ENCODE results near the gene ISOC2.

Gene ISOC2

DNA sequence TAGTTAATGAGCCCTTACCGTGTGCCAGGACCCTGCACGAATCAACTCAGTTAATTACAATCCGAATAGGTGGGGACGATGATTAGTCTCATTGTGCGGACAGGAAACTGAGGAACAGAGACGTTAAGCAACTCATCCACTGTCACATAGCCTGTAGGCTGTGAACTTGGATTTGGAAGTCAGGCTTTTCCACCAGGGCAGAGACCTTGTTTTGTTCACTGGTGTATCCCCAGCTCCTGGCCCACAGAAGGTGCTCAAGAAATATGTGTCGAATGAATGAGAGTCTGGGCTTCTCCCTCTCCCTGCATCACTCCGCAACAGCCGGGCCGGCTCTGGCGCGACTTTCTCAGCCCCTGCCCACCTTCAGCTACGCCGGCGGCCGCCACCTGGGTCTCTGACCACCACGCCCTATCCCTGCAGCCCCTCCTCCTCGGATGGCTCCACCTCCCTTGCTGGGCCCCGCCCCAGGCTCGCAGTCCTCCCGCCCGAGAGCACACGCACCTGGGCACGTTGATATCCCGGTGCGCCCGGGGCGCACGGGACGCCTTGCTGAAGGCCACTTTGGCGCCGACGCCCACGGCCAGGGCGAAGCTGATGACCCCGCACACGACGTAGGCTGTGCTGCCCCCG lies 19.6 kb downstream of the ISOC2 start:
- Histone ChIP-seq H3K4me3 (ENCODE audit: low read length) (peak overlapping the region; percentile 63; the same call in 1 of the 2 replicates), H3K27me3 (ENCODE audit: insufficient read depth, low read length) (peaks cover 95% of the 10 kb centered on the region), H3K4me1 (ENCODE audit: insufficient read depth, low read length) (peaks cover 8% of the 10 kb centered on the region; the same call in 1 of the 2 replicates)

GRCh38 chr19:55441319-55441691 lies 20.1 kb downstream of the ISOC2 start:
- H3K9me3 ChIP-seq (ENCODE audit: insufficient read depth, low read depth, low read length) = no peaks in the 10 kb centered on the region; the same call in 1 of the 2 replicates
- H3K36me3 ChIP-seq (ENCODE audit: insufficient read depth, low read depth, low read length) = no peaks in the 10 kb centered on the region
- no peak overlapping the region for H3K9ac ChIP-seq (ENCODE audit: low read depth, low read length)
- H3K27ac ChIP-seq (ENCODE audit: low read length) = no peak overlapping the region
- H3K4me3 ChIP-seq (ENCODE audit: low read length) = peak overlapping the region; percentile 63; the same call in 1 of the 2 replicates
- H3K4me1 ChIP-seq (ENCODE audit: insufficient read depth, low read length) = peaks cover 8% of the 10 kb centered on the region; the same call in 1 of the 2 replicates
- H3K27me3 ChIP-seq (ENCODE audit: insufficient read depth, low read length) = peaks cover 92% of the 10 kb centered on the region

More for the DNA sequence above, 19.6 kb downstream of the ISOC2 start:
- no peaks in the 10 kb centered on the region; the same call in 1 of the 2 replicates for H3K9me3 ChIP-seq (ENCODE audit: insufficient read depth, low read depth, low read length)
- H3K36me3 ChIP-seq (ENCODE audit: insufficient read depth, low read depth, low read length) = no peaks in the 10 kb centered on the region
- H3K9ac ChIP-seq (ENCODE audit: low read depth, low read length) = no peak overlapping the region
- H3K27ac ChIP-seq (ENCODE audit: low read length) = no peak overlapping the region

DNA sequence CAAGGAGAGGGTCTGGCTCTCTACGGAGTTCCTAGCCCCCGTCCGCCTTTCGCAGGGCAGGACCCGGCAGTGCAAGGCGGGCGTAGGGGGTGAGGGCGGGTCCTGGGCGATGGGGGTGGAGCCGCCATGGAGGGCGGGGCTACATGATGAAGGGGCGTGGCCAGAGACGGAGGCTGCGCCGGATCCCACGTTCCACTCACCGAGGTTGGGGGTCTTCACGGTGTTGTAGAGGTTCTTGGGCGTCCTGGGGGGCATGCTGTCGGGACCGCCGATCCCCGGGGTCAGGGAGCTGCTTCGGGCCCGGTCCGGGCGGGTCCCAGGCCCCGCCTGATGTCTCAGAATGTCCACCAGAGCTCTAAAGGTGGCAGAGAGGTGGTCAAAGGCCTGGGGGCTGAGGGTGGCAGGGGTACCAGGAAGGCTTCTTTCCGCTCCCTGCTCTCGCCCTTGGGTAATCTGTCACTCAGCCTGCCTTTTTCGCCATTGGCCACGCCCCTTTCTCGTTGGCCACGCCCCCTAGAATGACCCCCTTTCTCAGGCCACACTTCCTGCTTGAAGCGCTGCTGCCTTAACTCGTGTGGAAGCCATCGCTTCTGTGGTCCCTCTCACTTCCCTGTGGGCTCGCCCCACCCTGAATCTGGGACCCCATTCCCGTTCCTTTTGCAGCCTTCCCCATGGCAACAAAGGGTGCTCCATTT lies 20.9 kb downstream of the ISOC2 start:
- Histone ChIP-seq H3K36me3 (ENCODE audit: insufficient read depth, low read depth, low read length) (no peaks in the 10 kb centered on the region), H3K27ac (ENCODE audit: low read length) (no peak overlapping the region), H3K9ac (ENCODE audit: low read depth, low read length) (no peak overlapping the region), H3K27me3 (ENCODE audit: insufficient read depth, low read length) (peaks cover 85% of the 10 kb centered on the region), H3K9me3 (ENCODE audit: insufficient read depth, low read depth, low read length) (no peaks in the 10 kb centered on the region), H3K4me3 (ENCODE audit: low read length) (peak overlapping the region; percentile 63; the same call in 1 of the 2 replicates), H3K4me1 (ENCODE audit: insufficient read depth, low read length) (peaks cover 8% of the 10 kb centered on the region; the same call in 1 of the 2 replicates)

DNA sequence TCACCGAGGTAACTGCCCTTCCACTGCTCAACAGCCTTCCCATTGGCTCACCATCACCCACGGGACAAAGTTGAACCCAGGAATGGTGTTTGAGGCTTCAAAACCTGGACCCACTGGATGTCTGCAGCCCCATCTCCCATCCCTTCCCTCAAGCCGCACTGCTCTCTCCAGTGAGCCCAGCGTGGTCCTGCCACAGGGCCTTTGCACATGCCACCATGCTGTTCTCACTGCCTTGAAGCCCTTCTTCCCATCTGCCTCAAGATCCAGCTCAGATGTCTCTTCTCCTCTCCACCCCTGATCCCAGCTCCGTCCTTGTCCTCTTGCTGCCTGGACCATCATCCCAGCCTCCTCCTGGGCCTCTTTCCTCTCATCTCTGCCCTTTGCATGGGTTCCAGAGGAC lies 22.4 kb downstream of the ISOC2 start:
- H3K27me3 ChIP-seq (ENCODE audit: insufficient read depth, low read length) = peaks cover 76% of the 10 kb centered on the region
- no peak overlapping the region for H3K27ac ChIP-seq (ENCODE audit: low read length)

DNA sequence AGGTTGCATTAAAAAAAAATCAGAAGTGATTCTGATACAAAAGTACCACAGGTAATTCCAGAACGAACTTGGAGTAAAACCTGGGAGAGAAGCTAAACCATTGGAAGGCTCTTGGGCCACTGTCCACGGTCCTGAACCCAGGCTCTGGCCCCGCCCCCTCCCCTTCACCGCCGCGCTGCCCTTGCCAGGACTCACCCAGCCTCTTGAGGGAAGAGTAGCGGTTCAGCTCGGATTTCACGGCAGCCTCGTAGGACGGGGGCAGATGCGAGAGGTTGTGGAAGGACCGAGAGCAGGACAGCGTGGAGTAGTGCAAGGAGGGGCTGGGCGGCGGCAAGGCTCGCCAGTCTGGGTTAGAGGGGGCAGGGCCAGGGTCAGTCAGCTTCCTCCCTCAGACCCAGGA lies 24.0 kb downstream of the ISOC2 start:
- peaks cover 70% of the 10 kb centered on the region for H3K27me3 ChIP-seq (ENCODE audit: insufficient read depth, low read length)
- no peaks in the 10 kb centered on the region for H3K9me3 ChIP-seq (ENCODE audit: insufficient read depth, low read depth, low read length)
- no peak overlapping the region for H3K4me3 ChIP-seq (ENCODE audit: low read length)
- H3K4me1 ChIP-seq (ENCODE audit: insufficient read depth, low read length) = peaks cover 8% of the 10 kb centered on the region; the same call in 1 of the 2 replicates
- no peak overlapping the region for H3K27ac ChIP-seq (ENCODE audit: low read length)
- H3K36me3 ChIP-seq (ENCODE audit: insufficient read depth, low read depth, low read length) = no peaks in the 10 kb centered on the region
- no peak overlapping the region for H3K9ac ChIP-seq (ENCODE audit: low read depth, low read length)

More for the DNA sequence above, 22.4 kb downstream of the ISOC2 start:
- Histone ChIP-seq H3K4me3 (ENCODE audit: low read length) (no peak overlapping the region), H3K36me3 (ENCODE audit: insufficient read depth, low read depth, low read length) (no peaks in the 10 kb centered on the region), H3K9ac (ENCODE audit: low read depth, low read length) (no peak overlapping the region), H3K9me3 (ENCODE audit: insufficient read depth, low read depth, low read length) (no peaks in the 10 kb centered on the region), H3K4me1 (ENCODE audit: insufficient read depth, low read length) (peaks cover 8% of the 10 kb centered on the region; the same call in 1 of the 2 replicates)

- Histone ChIP-seq H3K27me3 (ENCODE audit: insufficient read depth, low read length) (peaks cover 70% of the 10 kb centered on the region), H3K36me3 (ENCODE audit: insufficient read depth, low read depth, low read length) (no peaks in the 10 kb centered on the region), H3K4me1 (ENCODE audit: insufficient read depth, low read length) (peaks cover 8% of the 10 kb centered on the region; the same call in 1 of the 2 replicates)
These were observed 24.6 kb downstream of the ISOC2 start for GRCh38 chr19:55436847-55437246.

DNA sequence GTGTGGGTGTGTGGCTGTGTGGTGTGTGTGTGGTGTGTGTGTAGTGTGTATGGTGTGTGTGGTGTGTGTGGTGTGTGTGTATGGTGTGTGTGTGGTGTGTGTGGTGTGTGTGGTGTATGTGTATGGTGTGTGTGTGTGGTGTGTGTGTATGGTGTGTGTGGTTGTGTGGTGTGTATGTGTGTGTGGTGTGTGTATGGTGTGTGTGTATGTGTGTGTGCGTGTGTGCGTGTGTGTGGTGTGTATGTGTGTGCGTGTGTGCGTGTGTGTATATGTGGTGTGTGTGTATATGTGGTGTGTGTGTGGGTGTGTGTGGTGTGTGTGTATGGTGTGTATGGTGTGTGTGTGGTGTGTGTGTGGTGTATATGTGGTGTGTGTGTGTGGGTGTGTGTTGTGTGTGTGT lies 26.4 kb downstream of the ISOC2 start:
- no peak overlapping the region for H3K27ac ChIP-seq (ENCODE audit: low read length)
- no peaks in the 10 kb centered on the region for H3K4me1 ChIP-seq (ENCODE audit: insufficient read depth, low read length)
- H3K9ac ChIP-seq (ENCODE audit: low read depth, low read length) = no peak overlapping the region
- H3K36me3 ChIP-seq (ENCODE audit: insufficient read depth, low read depth, low read length) = no peaks in the 10 kb centered on the region
- peaks cover 55% of the 10 kb centered on the region for H3K27me3 ChIP-seq (ENCODE audit: insufficient read depth, low read length)
- no peaks in the 10 kb centered on the region for H3K9me3 ChIP-seq (ENCODE audit: insufficient read depth, low read depth, low read length)
- H3K4me3 ChIP-seq (ENCODE audit: low read length) = no peak overlapping the region

More at GRCh38 chr19:55436847-55437246, 24.6 kb downstream of the ISOC2 start:
- no peak overlapping the region for H3K27ac ChIP-seq (ENCODE audit: low read length)
- H3K9me3 ChIP-seq (ENCODE audit: insufficient read depth, low read depth, low read length) = no peaks in the 10 kb centered on the region
- H3K9ac ChIP-seq (ENCODE audit: low read depth, low read length) = no peak overlapping the region
- H3K4me3 ChIP-seq (ENCODE audit: low read length) = no peak overlapping the region

- no peak overlapping the region for H3K9ac ChIP-seq (ENCODE audit: low read depth, low read length)
- H3K4me3 ChIP-seq (ENCODE audit: low read length) = no peak overlapping the region
- H3K27ac ChIP-seq (ENCODE audit: low read length) = no peak overlapping the region
- H3K36me3 ChIP-seq (ENCODE audit: insufficient read depth, low read depth, low read length) = no peaks in the 10 kb centered on the region
- peaks cover 49% of the 10 kb centered on the region for H3K27me3 ChIP-seq (ENCODE audit: insufficient read depth, low read length)
- H3K9me3 ChIP-seq (ENCODE audit: insufficient read depth, low read depth, low read length) = no peaks in the 10 kb centered on the region
- H3K4me1 ChIP-seq (ENCODE audit: insufficient read depth, low read length) = no peaks in the 10 kb centered on the region
These were observed 27.0 kb downstream of the ISOC2 start for GRCh38 chr19:55434356-55434919.

- no peak overlapping the region for H3K4me3 ChIP-seq (ENCODE audit: low read length)
- peaks cover 38% of the 10 kb centered on the region for H3K27me3 ChIP-seq (ENCODE audit: insufficient read depth, low read length)
- H3K4me1 ChIP-seq (ENCODE audit: insufficient read depth, low read length) = no peaks in the 10 kb centered on the region
- H3K9me3 ChIP-seq (ENCODE audit: insufficient read depth, low read depth, low read length) = no peaks in the 10 kb centered on the region
- no peak overlapping the region for H3K27ac ChIP-seq (ENCODE audit: low read length)
- H3K9ac ChIP-seq (ENCODE audit: low read depth, low read length) = no peak overlapping the region
- H3K36me3 ChIP-seq (ENCODE audit: insufficient read depth, low read depth, low read length) = no peaks in the 10 kb centered on the region
These were observed 28.1 kb downstream of the ISOC2 start for GRCh38 chr19:55433292-55433691.

- H3K4me1 ChIP-seq (ENCODE audit: insufficient read depth, low read length) = no peaks in the 10 kb centered on the region
- peaks cover 33% of the 10 kb centered on the region; the same call in 1 of the 2 replicates for H3K27me3 ChIP-seq (ENCODE audit: insufficient read depth, low read length)
- H3K9me3 ChIP-seq (ENCODE audit: insufficient read depth, low read depth, low read length) = no peaks in the 10 kb centered on the region
- no peak overlapping the region for H3K9ac ChIP-seq (ENCODE audit: low read depth, low read length)
- no peak overlapping the region for H3K4me3 ChIP-seq (ENCODE audit: low read length)
- no peak overlapping the region for H3K27ac ChIP-seq (ENCODE audit: low read length)
- no peaks in the 10 kb centered on the region for H3K36me3 ChIP-seq (ENCODE audit: insufficient read depth, low read depth, low read length)
These were observed 29.0 kb downstream of the ISOC2 start for GRCh38 chr19:55432241-55432959.

DNA sequence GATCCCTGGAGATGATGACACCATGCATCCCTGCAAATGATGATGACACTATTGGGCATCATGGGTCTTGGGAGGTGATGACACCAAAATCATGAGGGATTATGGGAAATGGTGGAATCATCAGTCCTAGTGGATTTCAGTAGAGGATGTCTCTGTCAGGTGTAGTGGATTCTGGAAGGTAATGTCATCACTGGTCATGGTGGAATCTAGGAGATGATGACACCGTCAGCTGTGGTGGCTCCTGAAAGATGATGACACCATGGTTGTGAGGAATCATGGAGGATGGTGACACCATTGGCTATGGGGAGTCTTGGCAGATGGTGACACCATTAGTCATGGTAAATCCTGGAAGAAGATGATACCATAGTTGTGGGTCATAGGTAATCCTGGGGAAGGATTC lies 30.3 kb downstream of the ISOC2 start:
- no peak overlapping the region for H3K9ac ChIP-seq (ENCODE audit: low read depth, low read length)
- H3K27ac ChIP-seq (ENCODE audit: low read length) = no peak overlapping the region
- H3K9me3 ChIP-seq (ENCODE audit: insufficient read depth, low read depth, low read length) = no peaks in the 10 kb centered on the region
- no peak overlapping the region for H3K4me3 ChIP-seq (ENCODE audit: low read length)
- no peaks in the 10 kb centered on the region for H3K36me3 ChIP-seq (ENCODE audit: insufficient read depth, low read depth, low read length)
- no peaks in the 10 kb centered on the region for H3K4me1 ChIP-seq (ENCODE audit: insufficient read depth, low read length)
- peaks cover 26% of the 10 kb centered on the region; the same call in 1 of the 2 replicates for H3K27me3 ChIP-seq (ENCODE audit: insufficient read depth, low read length)
